Peyer's patch (tissue), 4 donors: Measurements from ENCODE around the gene OR1F1. TPM values are rescaled to one million over a fixed set of nuclear protein-coding genes. Genes with fewer than 3 reads are reported as not detected.
A peak's percentile ranks its signal among the peaks of the same experiment; 100 is the strongest.

Experiments used
- DNase-seq, 3 donors: peaks; one replicate each; pipeline ENCODE4 v3.0.0-alpha.2; 2017 to 2019
- H3K27ac ChIP-seq, 4 donors: fragments of 200-600 bp; sonication (generic); one replicate each; pipeline ENCODE4 v1.5.1; 2016 to 2019
- H3K27me3 ChIP-seq, 2 donors: fragments of 200-600 bp; sonication (generic); one replicate each; pipeline ENCODE4 v1.5.1; 2019
- H3K36me3 ChIP-seq, 3 donors: fragments of 200-600 bp; sonication (generic); one replicate each; pipeline ENCODE4 v1.5.1; 2016 to 2019
- H3K4me1 ChIP-seq, 4 donors: fragments of 200-600 bp; sonication (generic); one replicate each; pipeline ENCODE4 v1.5.1; 2016 to 2019
- H3K4me3 ChIP-seq, 4 donors: fragments of 200-600 bp; sonication (generic); 1 replicate in 3 of 4; 2 replicates in 1 of 4; pipeline ENCODE4 v1.5.1; 2016 to 2019; ENCODE audit warnings: mild to moderate bottlenecking in 1 of 4
- H3K9me3 ChIP-seq, 4 donors: fragments of 200-600 bp; sonication (generic); one replicate each; pipeline ENCODE4 v1.5.1; 2016 to 2019; ENCODE audit warnings: mild to moderate bottlenecking in 1 of 4
- CTCF ChIP-seq, 6 experiments: fragments of 450-650 bp in 4 of 6; fragments of 200-600 bp in 2 of 6; sonication (generic) in 1 of 6; IDR thresholded peaks; one replicate each; pipeline ENCODE4 v1.5.1; 2017 to 2019; ENCODE audit warnings: antibody characterized with exemption in 6 of 6, mild to moderate bottlenecking in 3 of 6, moderate library complexity in 1 of 6
- POLR2A ChIP-seq, 2 donors: fragments of 450-650 bp; IDR thresholded peaks; one replicate each; pipeline ENCODE4 v1.5.1; 2017; ENCODE audit warnings: antibody characterized with exemption in 2 of 2, mild to moderate bottlenecking in 2 of 2, moderate library complexity in 2 of 2
- total RNA-seq, 4 donors: library from RNA; depleted of rRNA; stranded (reverse); fragments of >200 nt; gene quantifications; one replicate each; pipeline ENCODE4 v1.1.0, GENCODE V29; 2016

The OR1F1 gene
- total RNA-seq, 4 donors from 2014 or later, result not detected

GRCh38 chr16:3214904-3215600 is 27.0 kb downstream of the OR1F1 start:
- H3K27me3 ChIP-seq, result no peaks in the 10 kb centered on the region
- H3K27ac ChIP-seq, result peak overlapping the region in 3 of 4 donors; percentile 22 to 65 (median 40)
- peak in 2 of 3 donors; percentile 21 to 50 for DNase-seq
- no peaks in the 10 kb centered on the region for H3K36me3 ChIP-seq
- H3K9me3 ChIP-seq, result no peaks in the 10 kb centered on the region
- no peak overlapping the region for H3K4me3 ChIP-seq
- no peak for TF ChIP-seq CTCF (IDR thresholded peaks at IDR 0.05)
- TF ChIP-seq POLR2A (IDR thresholded peaks at IDR 0.05), result no peak
- H3K4me1 ChIP-seq, result peaks cover 0 to 4% (median 0%) of the 10 kb centered on the region in 4 donors

DNA sequence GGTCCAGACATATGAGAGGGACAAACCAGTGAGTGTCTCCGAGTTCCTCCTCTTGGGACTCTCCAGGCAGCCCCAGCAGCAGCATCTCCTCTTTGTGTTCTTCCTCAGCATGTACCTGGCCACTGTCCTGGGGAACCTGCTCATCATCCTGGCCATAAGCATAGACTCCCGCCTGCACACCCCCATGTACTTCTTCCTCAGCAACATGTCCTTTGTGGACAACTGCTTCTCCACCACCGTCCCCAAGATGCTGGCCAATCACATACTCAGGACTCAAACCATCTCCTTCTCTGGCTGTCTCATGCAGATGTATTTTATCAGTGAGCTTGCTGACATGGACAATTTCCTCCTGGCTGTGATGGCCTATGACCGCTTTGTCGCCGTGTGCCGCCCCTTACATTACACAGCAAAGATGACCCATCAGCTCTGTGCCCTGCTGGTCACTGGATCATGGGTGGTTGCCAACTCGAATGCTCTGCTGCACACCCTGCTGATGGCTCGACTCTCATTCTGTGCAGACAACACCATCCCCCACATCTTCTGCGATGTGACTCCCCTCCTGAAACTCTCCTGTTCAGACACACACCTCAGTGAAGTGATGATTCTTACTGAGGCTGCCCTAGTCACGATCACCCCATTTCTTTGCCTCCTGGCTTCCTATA is 27.7 kb downstream of the OR1F1 start:
- peak in 1 of 3 donors; percentile 28 for DNase-seq
- H3K27me3 ChIP-seq, result no peaks in the 10 kb centered on the region
- no peak overlapping the region for H3K4me3 ChIP-seq
- peaks cover 0 to 4% (median 0%) of the 10 kb centered on the region in 4 donors for H3K4me1 ChIP-seq
- TF ChIP-seq CTCF (IDR thresholded peaks at IDR 0.05), result no peak
- TF ChIP-seq POLR2A (IDR thresholded peaks at IDR 0.05), result no peak
- no peaks in the 10 kb centered on the region for H3K36me3 ChIP-seq
- peak overlapping the region in 3 of 4 donors; percentile 22 to 65 (median 34) for H3K27ac ChIP-seq
- peaks cover 0 to 3% (median 0%) of the 10 kb centered on the region in 4 donors for H3K9me3 ChIP-seq

DNA sequence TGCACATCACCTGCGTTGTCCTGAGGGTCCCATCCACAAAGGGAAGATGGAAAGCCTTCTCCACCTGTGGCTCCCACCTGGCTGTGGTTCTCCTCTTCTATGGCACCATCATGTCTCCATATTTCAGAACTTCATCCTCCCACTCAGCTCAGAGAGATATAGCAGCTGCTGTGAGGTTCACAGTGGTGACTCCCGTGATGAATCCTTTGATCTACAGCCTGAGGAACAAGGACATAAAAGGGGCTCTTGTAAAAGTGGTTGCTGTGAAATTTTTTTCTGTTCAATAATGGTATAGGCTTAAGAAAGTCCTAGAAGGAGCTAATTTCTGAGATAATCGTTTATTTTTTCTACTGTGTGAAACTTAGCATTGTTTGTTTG is 28.2 kb downstream of the OR1F1 start:
- no peak for DNase-seq
- Histone ChIP-seq H3K9me3 (peaks cover 0 to 8% (median under 1%) of the 10 kb centered on the region in 4 donors), H3K4me1 (peaks cover 0 to 4% (median 0%) of the 10 kb centered on the region in 4 donors), H3K27me3 (no peaks in the 10 kb centered on the region), H3K36me3 (no peaks in the 10 kb centered on the region), H3K27ac (peak overlapping the region in 2 of 4 donors; percentile 34 to 65), H3K4me3 (no peak overlapping the region)
- no peak for TF ChIP-seq POLR2A (IDR thresholded peaks at IDR 0.05)
- no peak for TF ChIP-seq CTCF (IDR thresholded peaks at IDR 0.05)

GRCh38 chr16:3220839-3221238 is 32.8 kb downstream of the OR1F1 start:
- Histone ChIP-seq H3K9me3 (peaks cover 0 to 53% (median 20%) of the 10 kb centered on the region in 4 donors), H3K27ac (no peak overlapping the region), H3K36me3 (peaks cover 0 to 25% (median 0%) of the 10 kb centered on the region in 3 donors), H3K4me3 (no peak overlapping the region), H3K4me1 (peaks cover 0 to 4% (median 0%) of the 10 kb centered on the region in 4 donors), H3K27me3 (no peaks in the 10 kb centered on the region)
- TF ChIP-seq POLR2A (IDR thresholded peaks at IDR 0.05) (no peak), CTCF (IDR thresholded peaks at IDR 0.05) (no peak)
- DNase-seq, result peak in 1 of 3 donors; percentile 21

DNA sequence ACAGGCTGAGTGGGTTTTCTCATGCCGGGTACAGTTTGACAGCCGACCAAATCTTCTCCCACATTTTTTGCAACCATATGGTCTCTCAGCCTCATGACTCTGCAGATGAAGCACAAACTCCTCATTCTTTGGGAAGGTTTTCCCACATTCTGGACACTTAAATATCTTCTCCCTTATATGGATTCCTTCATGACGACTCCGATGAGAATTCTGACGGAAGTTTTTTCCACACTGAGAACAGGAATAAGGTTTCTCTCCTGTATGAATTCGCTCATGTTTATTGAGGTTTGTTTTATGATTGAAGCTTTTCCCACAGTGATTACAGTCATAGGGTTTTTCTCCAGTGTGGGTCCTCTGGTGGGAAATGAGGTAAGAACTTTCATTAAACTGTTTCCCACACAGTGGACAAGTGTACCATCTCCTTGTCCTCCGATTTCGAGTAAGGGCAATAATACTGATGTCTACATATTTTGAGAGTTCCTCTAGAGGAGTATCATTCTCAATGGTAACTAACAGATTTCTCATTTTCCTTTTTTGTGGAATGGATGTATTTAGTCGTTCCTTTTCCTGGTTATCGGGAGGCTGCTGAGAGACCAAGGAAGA is 36.0 kb downstream of the OR1F1 start:
- H3K27ac ChIP-seq, result no peak overlapping the region
- H3K4me1 ChIP-seq, result no peaks in the 10 kb centered on the region
- no peaks in the 10 kb centered on the region for H3K27me3 ChIP-seq
- H3K9me3 ChIP-seq, result peaks cover 0 to 80% (median 20%) of the 10 kb centered on the region in 4 donors
- DNase-seq, result no peak
- peaks cover 0 to 56% (median 0%) of the 10 kb centered on the region in 3 donors for H3K36me3 ChIP-seq
- H3K4me3 ChIP-seq, result no peak overlapping the region
- TF ChIP-seq CTCF (IDR thresholded peaks at IDR 0.05) (no peak), POLR2A (IDR thresholded peaks at IDR 0.05) (no peak)
